Endothelial cell of umbilical vein (primary cell): ENCODE data around the gene ENC1. TPM values are rescaled to one million over a fixed set of nuclear protein-coding genes. Genes with fewer than 3 reads are reported as not detected.

Experiments
- BruUV-seq: library from RNA; stranded (reverse); fragments of 400-500 nt; replicated peaks from 2 replicates; lab custom pipeline; 2021; lab: Mats Ljungman, UMichigan
- CTCF ChIA-PET: fragments of 300-600, 350-600 bp; sonication (Branson Sonifier 250); formaldehyde crosslinking; loops from one replicate; lab custom pipeline; 2021; ENCODE audit warnings: antibody characterized with exemption, inconsistent platforms; lab: Charles Lee
- POLR2A ChIA-PET: fragments of 300-600, 350-600 bp; sonication (Branson Sonifier 250); formaldehyde crosslinking; loops from one replicate; lab custom pipeline; 2021; ENCODE audit warnings: antibody characterized with exemption, inconsistent platforms; lab: Charles Lee
- DNase-seq: peaks from one replicate; pipeline ENCODE4 v3.0.0-alpha.2; 2011; ENCODE audit warnings: low read depth, low spot score
- FAIRE-seq: peaks from 2 replicates; lab custom pipeline; 2011; peaks lifted over from hg19 to GRCh38; lab: Jason Lieb, UNC
- H2AFZ ChIP-seq: 2 replicates; pipeline ENCODE4 v1.6.0; 2012; ENCODE audit warnings: low read depth, low read length, control low read depth, inconsistent platforms
- H3K27ac ChIP-seq: 2 replicates; pipeline ENCODE4 v1.5.1; 2011; ENCODE audit warnings: low read depth, mild to moderate bottlenecking, control low read depth, low read length, moderate library complexity; ENCODE audit not compliant: insufficient read depth
- H3K27me3 ChIP-seq, 2 experiments: 2 replicates each; pipeline versions ENCODE4 v1.6.0 to v1.6.1; 2011; ENCODE audit warnings: low read length in 2 of 2, mixed read lengths in 1 of 2; ENCODE audit not compliant: control insufficient read depth in 2 of 2, insufficient read depth in 2 of 2
- H3K36me3 ChIP-seq, 2 experiments: 2 replicates in 1 of 2; 3 replicates in 1 of 2; pipeline ENCODE4 v1.5.1; 2011; ENCODE audit warnings: low read length in 2 of 2, mild to moderate bottlenecking in 1 of 2, moderate library complexity in 1 of 2; ENCODE audit not compliant: control insufficient read depth in 2 of 2, insufficient read depth in 2 of 2; ENCODE audit errors: extremely low read depth in 1 of 2
- H3K4me1 ChIP-seq: 3 replicates; pipeline ENCODE4 v1.5.1; 2011; ENCODE audit warnings: mild to moderate bottlenecking, low read length; ENCODE audit not compliant: control insufficient read depth, insufficient read depth; ENCODE audit errors: extremely low read depth
- H3K4me2 ChIP-seq: 2 replicates; pipeline ENCODE4 v1.6.1; 2011; ENCODE audit warnings: low read length, control low read depth, mixed read lengths; ENCODE audit not compliant: insufficient read depth
- H3K4me3 ChIP-seq, 3 experiments: fragments of 200-600 bp in 1 of 3; sonication (generic), shearing (Covaris generic) in 1 of 3; replicated peaks in 1 of 3; 2 replicates each; pipeline ENCODE4 v1.5.1; 2011 to 2016; ENCODE audit warnings: control low read depth in 3 of 3, low read length in 3 of 3, mild to moderate bottlenecking in 2 of 3, inconsistent platforms in 1 of 3, low read depth in 1 of 3, moderate library complexity in 1 of 3; ENCODE audit not compliant: insufficient read depth in 1 of 3
- H3K79me2 ChIP-seq: 2 replicates; pipeline ENCODE4 v1.6.0; 2012; ENCODE audit warnings: low read length, inconsistent platforms; ENCODE audit not compliant: control insufficient read depth, insufficient read depth
- H3K9ac ChIP-seq: replicated peaks from 2 replicates; pipeline ENCODE3; 2011; ENCODE audit warnings: low read length, control low read depth; ENCODE audit not compliant: insufficient read depth; ENCODE audit errors: extremely low read depth
- H3K9me1 ChIP-seq: replicated peaks from 3 replicates; pipeline ENCODE4 v1.6.0; 2011; ENCODE audit warnings: mild to moderate bottlenecking, low read length; ENCODE audit not compliant: control insufficient read depth, insufficient read depth; ENCODE audit errors: extremely low read depth
- H3K9me3 ChIP-seq: replicated peaks from 2 replicates; pipeline ENCODE4 v1.5.1; 2012; ENCODE audit warnings: low read length, inconsistent platforms; ENCODE audit not compliant: control insufficient read depth, insufficient read depth
- H4K20me1 ChIP-seq: replicated peaks from 2 replicates; pipeline ENCODE3; 2011; ENCODE audit warnings: mild to moderate bottlenecking, low read length; ENCODE audit not compliant: control insufficient read depth, insufficient read depth; ENCODE audit errors: extremely low read depth
- EZH2 ChIP-seq: IDR thresholded peaks from 2 replicates; pipeline ENCODE4 v1.6.1; 2012; ENCODE audit warnings: borderline replicate concordance, low read depth, mild to moderate bottlenecking, moderate library complexity, low read length, inconsistent platforms; ENCODE audit not compliant: severe bottlenecking
- FOS ChIP-seq: IDR thresholded peaks from 2 replicates; pipeline ENCODE4 v1.6.1; 2011; ENCODE audit warnings: mild to moderate bottlenecking, low read length, moderate library complexity, borderline replicate concordance; ENCODE audit not compliant: insufficient read depth
- GATA2 ChIP-seq: IDR thresholded peaks from 2 replicates; pipeline ENCODE4 v1.7.0; 2011; ENCODE audit warnings: low read depth, mild to moderate bottlenecking, moderate library complexity, mixed read lengths, low read length; ENCODE audit not compliant: insufficient read length, insufficient read depth
- MYC ChIP-seq: IDR thresholded peaks from one replicate; pipeline ENCODE4 v1.6.1; 2011; ENCODE audit warnings: mild to moderate bottlenecking, low read depth, low read length
- POLR2A ChIP-seq: IDR thresholded peaks from 2 replicates; pipeline ENCODE4 v1.6.1; 2012; ENCODE audit warnings: low read depth, mild to moderate bottlenecking, control low read depth, low read length
- dilution Hi-C: fragments of 300-500 bp; cut with MboI; formaldehyde crosslinking; loops from one replicate; pipeline ENCODE4 v1.15.0; 2019; ENCODE audit warnings: low sequenced_read_pairs; ENCODE audit not compliant: extremely low pct_ligation_motif_present
- intact Hi-C: fragments of 100-400 bp; cut with micrococcal nuclease; formaldehyde crosslinking; loops from one replicate; pipeline ENCODE4 v1.10.0; 2022
- polyA plus RNA-seq, 4 experiments: library from polyadenylated mRNA; depleted of rRNA in 3 of 4; stranded (reverse) in 3 of 4; unstranded in 1 of 4; fragments of >200 nt; gene quantifications; 2 replicates each; pipeline versions ENCODE4 v1.2.1 to v1.2.3, GENCODE V29; 2011 to 2012; ENCODE audit warnings: missing spikeins in 1 of 4
- total RNA-seq: library from RNA; stranded (reverse); gene quantifications from 2 replicates; pipeline ENCODE4 v1.2.3, GENCODE V29; 2021
- TF ChIP-seq, protein P1 (sequence below), 2 donors: IDR thresholded peaks; 1 replicate in 1 of 2; 2 replicates in 1 of 2; pipeline ENCODE4 v1.5.1; 2011; ENCODE audit warnings: low read length in 2 of 2, mild to moderate bottlenecking in 2 of 2, moderate library complexity in 2 of 2, control low read depth in 1 of 2, inconsistent platforms in 1 of 2, low read depth in 1 of 2; ENCODE audit not compliant: insufficient read depth in 1 of 2; ENCODE audit errors: extremely low read depth in 1 of 2

The ENC1 gene
- total and polyA plus RNA-seq, 2 donors (not counting 3 experiments of a cell fraction or from before 2014, with no cell fraction given): 42.2 to 53.3 TPM

DNA sequence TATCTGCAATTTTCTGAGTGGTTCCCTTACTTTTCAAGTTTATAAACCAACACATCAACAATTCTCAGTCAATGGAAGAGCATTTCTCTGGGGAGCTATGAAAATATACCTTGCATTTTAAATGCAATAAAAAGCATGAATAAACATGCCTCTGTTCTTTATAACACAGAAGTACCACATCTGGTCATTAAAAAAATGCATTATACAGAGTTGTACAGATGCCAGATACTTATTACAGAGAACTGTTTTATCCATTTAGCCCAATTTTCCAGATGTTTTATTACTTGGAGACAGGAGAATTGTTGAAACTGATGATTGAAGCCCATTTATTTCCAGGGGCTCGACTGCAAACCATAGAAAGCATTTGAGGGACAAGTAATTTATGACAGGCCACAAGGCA is 25.3 kb upstream of the ENC1 start:
- no peaks in the 10 kb centered on the region for H4K20me1 ChIP-seq
- DNase-seq: no peak
- no TSS peak for BruUV-seq
- dilution Hi-C loops (no loop called here), intact Hi-C loops (no loop called here)
- no peak overlapping the region for H3K27ac ChIP-seq
- H3K79me2 ChIP-seq: no peaks in the 10 kb centered on the region
- H3K36me3 ChIP-seq: no peaks in the 10 kb centered on the region
- peaks cover 2% of the 10 kb centered on the region for H3K4me1 ChIP-seq
- no peak for FAIRE-seq
- no peak overlapping the region for H2AFZ ChIP-seq
- no peak for TF ChIP-seq MYC
- H3K9ac ChIP-seq: no peak overlapping the region
- H3K9me1 ChIP-seq: no peaks in the 10 kb centered on the region
- CTCF ChIA-PET: no interaction called here
- H3K9me3 ChIP-seq: no peaks in the 10 kb centered on the region
- no peak overlapping the region for H3K4me2 ChIP-seq
- H3K4me3 ChIP-seq: no peak overlapping the region
- POLR2A ChIA-PET: no interaction called here
- H3K27me3 ChIP-seq: peaks cover 8 to 13% of the 10 kb centered on the region in 2 experiments

GRCh38 chr5:74665273-74665672 is 24.7 kb upstream of the ENC1 start:
- POLR2A ChIA-PET: no interaction called here
- TF ChIP-seq EZH2 (no peak), GATA2 (no peak), FOS (no peak), MYC (no peak), POLR2A (no peak)
- TF ChIP-seq, protein P1, sequence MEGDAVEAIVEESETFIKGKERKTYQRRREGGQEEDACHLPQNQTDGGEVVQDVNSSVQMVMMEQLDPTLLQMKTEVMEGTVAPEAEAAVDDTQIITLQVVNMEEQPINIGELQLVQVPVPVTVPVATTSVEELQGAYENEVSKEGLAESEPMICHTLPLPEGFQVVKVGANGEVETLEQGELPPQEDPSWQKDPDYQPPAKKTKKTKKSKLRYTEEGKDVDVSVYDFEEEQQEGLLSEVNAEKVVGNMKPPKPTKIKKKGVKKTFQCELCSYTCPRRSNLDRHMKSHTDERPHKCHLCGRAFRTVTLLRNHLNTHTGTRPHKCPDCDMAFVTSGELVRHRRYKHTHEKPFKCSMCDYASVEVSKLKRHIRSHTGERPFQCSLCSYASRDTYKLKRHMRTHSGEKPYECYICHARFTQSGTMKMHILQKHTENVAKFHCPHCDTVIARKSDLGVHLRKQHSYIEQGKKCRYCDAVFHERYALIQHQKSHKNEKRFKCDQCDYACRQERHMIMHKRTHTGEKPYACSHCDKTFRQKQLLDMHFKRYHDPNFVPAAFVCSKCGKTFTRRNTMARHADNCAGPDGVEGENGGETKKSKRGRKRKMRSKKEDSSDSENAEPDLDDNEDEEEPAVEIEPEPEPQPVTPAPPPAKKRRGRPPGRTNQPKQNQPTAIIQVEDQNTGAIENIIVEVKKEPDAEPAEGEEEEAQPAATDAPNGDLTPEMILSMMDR (IDR thresholded peaks at IDR 0.05; ENCODE audit: extremely low read depth in 1 of 2, insufficient read depth in 1 of 2, low read depth in 1 of 2, low read length in 2 of 2): no peak
- Histone ChIP-seq H3K36me3 (no peaks in the 10 kb centered on the region), H3K4me2 (no peak overlapping the region), H3K9me1 (no peaks in the 10 kb centered on the region), H3K4me3 (no peak overlapping the region), H4K20me1 (no peaks in the 10 kb centered on the region), H2AFZ (no peak overlapping the region), H3K79me2 (no peaks in the 10 kb centered on the region), H3K27me3 (peaks cover 8 to 13% of the 10 kb centered on the region in 2 experiments), H3K9ac (no peak overlapping the region), H3K4me1 (peaks cover 2% of the 10 kb centered on the region), H3K9me3 (no peaks in the 10 kb centered on the region), H3K27ac (no peak overlapping the region)
- no TSS peak for BruUV-seq
- CTCF ChIA-PET: no interaction called here
- FAIRE-seq (no peak), DNase-seq (no peak)
- dilution Hi-C loops (no loop called here), intact Hi-C loops (no loop called here)
